Keratinocyte (primary cell): ENCODE measurements around the gene ADGRV1. TPM values are rescaled to one million over a fixed set of nuclear protein-coding genes. Genes with fewer than 3 reads are reported as not detected.

Source experiments
- DNase-seq: peaks from one replicate; pipeline ENCODE4 v3.0.0-alpha.2; 2011; ENCODE audit warnings: low read depth, missing footprints, low spot score
- FAIRE-seq: peaks from 2 replicates; lab custom pipeline; 2011; peaks lifted over from hg19 to GRCh38; lab: Jason Lieb, UNC
- H2AFZ ChIP-seq: 2 replicates; pipeline ENCODE4 v1.6.0; 2012; ENCODE audit warnings: low read length, control low read depth, inconsistent platforms; ENCODE audit not compliant: control insufficient read depth
- H3K27ac ChIP-seq: 2 replicates; pipeline ENCODE4 v1.5.1; 2011; ENCODE audit warnings: low read length; ENCODE audit not compliant: control insufficient read depth, insufficient read depth
- H3K27me3 ChIP-seq: 3 replicates; pipeline ENCODE4 v1.6.0; 2011; ENCODE audit warnings: low read length; ENCODE audit not compliant: control insufficient read depth, insufficient read depth; ENCODE audit errors: extremely low read depth
- H3K36me3 ChIP-seq, 2 experiments: 2 replicates in 1 of 2; 3 replicates in 1 of 2; pipeline ENCODE4 v1.5.1; 2011; ENCODE audit warnings: low read length in 2 of 2, mild to moderate bottlenecking in 1 of 2; ENCODE audit not compliant: control insufficient read depth in 2 of 2, insufficient read depth in 2 of 2; ENCODE audit errors: extremely low read depth in 1 of 2
- H3K4me1 ChIP-seq: 3 replicates; pipeline ENCODE4 v1.5.1; 2011; ENCODE audit warnings: low read length; ENCODE audit not compliant: control insufficient read depth, insufficient read depth; ENCODE audit errors: extremely low read depth
- H3K4me2 ChIP-seq: 3 replicates; pipeline ENCODE4 v1.6.0; 2011; ENCODE audit warnings: low read depth, low read length; ENCODE audit not compliant: control insufficient read depth, insufficient read depth; ENCODE audit errors: extremely low read depth
- H3K4me3 ChIP-seq, 3 experiments: fragments of 200-600 bp in 1 of 3; sonication (generic) in 1 of 3; 2 replicates in 2 of 3; 3 replicates in 1 of 3; pipeline ENCODE4 v1.5.1; 2011 to 2016; ENCODE audit warnings: low read length in 3 of 3, mild to moderate bottlenecking in 3 of 3, control low read depth in 2 of 3, inconsistent platforms in 1 of 3, low read depth in 1 of 3, mixed read lengths in 1 of 3, mixed run types in 1 of 3, moderate library complexity in 1 of 3; ENCODE audit not compliant: control insufficient read depth in 2 of 3, insufficient read depth in 2 of 3; ENCODE audit errors: extremely low read depth in 1 of 3
- H3K79me2 ChIP-seq: 2 replicates; pipeline ENCODE4 v1.6.0; 2012; ENCODE audit warnings: low read length; ENCODE audit not compliant: control insufficient read depth, insufficient read depth
- H3K9ac ChIP-seq: 3 replicates; pipeline ENCODE4 v1.6.0; 2011; ENCODE audit warnings: low read length; ENCODE audit not compliant: control insufficient read depth, insufficient read depth; ENCODE audit errors: extremely low read depth
- H3K9me1 ChIP-seq: 3 replicates; pipeline ENCODE4 v1.6.0; 2011; ENCODE audit warnings: low read length; ENCODE audit not compliant: control insufficient read depth, insufficient read depth; ENCODE audit errors: extremely low read depth
- H3K9me3 ChIP-seq: 2 replicates; pipeline ENCODE4 v1.5.1; 2012; ENCODE audit warnings: low read depth, low read length; ENCODE audit not compliant: control insufficient read depth
- H4K20me1 ChIP-seq: 3 replicates; pipeline ENCODE4 v1.6.0; 2011; ENCODE audit warnings: low read length; ENCODE audit not compliant: control insufficient read depth, insufficient read depth; ENCODE audit errors: extremely low read depth
- EZH2 ChIP-seq: IDR thresholded peaks from one replicate; pipeline ENCODE4 v1.6.1; 2012; ENCODE audit warnings: inconsistent platforms, mild to moderate bottlenecking, low read length, moderate library complexity
- dilution Hi-C: fragments of 300-500 bp; cut with MboI; formaldehyde crosslinking; loops from one replicate; pipeline ENCODE4 v1.7.0; 2020; ENCODE audit warnings: low sequenced_read_pairs; ENCODE audit not compliant: extremely low pct_ligation_motif_present
- polyA plus RNA-seq, 5 experiments: library from polyadenylated mRNA; depleted of rRNA in 3 of 5; stranded (reverse) in 3 of 5; stranded (forward) in 1 of 5; unstranded in 1 of 5; fragments of >200 nt; gene quantifications; 1 replicate in 1 of 5; 2 replicates in 3 of 5; 3 replicates in 1 of 5; pipeline versions ENCODE4 v1.2.1 to v1.2.3, GENCODE V29; 2011 to 2012; ENCODE audit warnings: missing spikeins in 2 of 5, low read depth in 1 of 5, low replicate concordance in 1 of 5
- TF ChIP-seq, protein P1 (sequence below), 3 experiments: IDR thresholded peaks in 1 of 3; conservative IDR thresholded peaks in 1 of 3; optimal IDR thresholded peaks in 1 of 3; 2 replicates in 2 of 3; 3 replicates in 1 of 3; pipeline versions ENCODE3 to v1.5.1; 2011; ENCODE audit warnings: low read length in 3 of 3, mild to moderate bottlenecking in 3 of 3, moderate library complexity in 2 of 3, control low read depth in 1 of 3, inconsistent platforms in 1 of 3; ENCODE audit not compliant: insufficient read depth in 2 of 3; ENCODE audit errors: extremely low read depth in 1 of 3

Gene ADGRV1
- polyA plus RNA-seq, 1 donor (not counting 4 experiments of a cell fraction or from before 2014, with no cell fraction given): 0.05 TPM

DNA sequence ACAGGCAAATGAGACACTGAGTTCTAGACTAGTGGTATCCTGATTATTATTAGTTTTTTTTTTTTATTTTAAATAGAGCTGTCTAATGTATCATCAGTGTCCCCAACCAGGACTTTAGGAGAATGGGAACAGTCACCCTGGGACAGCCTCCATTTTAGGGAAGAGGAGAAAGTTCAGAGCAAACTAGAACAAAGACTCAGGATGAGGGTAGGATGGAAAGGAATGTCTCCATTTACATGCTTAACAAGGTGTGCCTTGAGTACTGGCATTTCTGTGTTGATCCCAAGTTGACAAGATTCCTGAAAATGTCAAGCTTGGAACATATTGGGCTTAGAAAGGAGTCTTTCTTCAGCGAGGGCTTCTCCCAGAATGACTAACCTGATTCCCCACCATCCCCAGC, 601.0 kb downstream of the ADGRV1 start:
- H3K4me3 ChIP-seq: no peak overlapping the region
- H3K79me2 ChIP-seq: no peaks in the 10 kb centered on the region
- FAIRE-seq (no peak), DNase-seq (no peak)
- H3K27ac ChIP-seq: no peak overlapping the region
- dilution Hi-C loops: no loop called here
- no peaks in the 10 kb centered on the region for H4K20me1 ChIP-seq
- H3K9me1 ChIP-seq: no peaks in the 10 kb centered on the region
- H3K4me1 ChIP-seq: peaks cover 26% of the 10 kb centered on the region
- no peak for TF ChIP-seq EZH2
- H3K27me3 ChIP-seq: no peaks in the 10 kb centered on the region
- H3K9me3 ChIP-seq: no peaks in the 10 kb centered on the region
- no peak overlapping the region for H3K4me2 ChIP-seq
- no peak overlapping the region for H3K9ac ChIP-seq
- H2AFZ ChIP-seq: no peak overlapping the region
- H3K36me3 ChIP-seq: no peaks in the 10 kb centered on the region

DNA sequence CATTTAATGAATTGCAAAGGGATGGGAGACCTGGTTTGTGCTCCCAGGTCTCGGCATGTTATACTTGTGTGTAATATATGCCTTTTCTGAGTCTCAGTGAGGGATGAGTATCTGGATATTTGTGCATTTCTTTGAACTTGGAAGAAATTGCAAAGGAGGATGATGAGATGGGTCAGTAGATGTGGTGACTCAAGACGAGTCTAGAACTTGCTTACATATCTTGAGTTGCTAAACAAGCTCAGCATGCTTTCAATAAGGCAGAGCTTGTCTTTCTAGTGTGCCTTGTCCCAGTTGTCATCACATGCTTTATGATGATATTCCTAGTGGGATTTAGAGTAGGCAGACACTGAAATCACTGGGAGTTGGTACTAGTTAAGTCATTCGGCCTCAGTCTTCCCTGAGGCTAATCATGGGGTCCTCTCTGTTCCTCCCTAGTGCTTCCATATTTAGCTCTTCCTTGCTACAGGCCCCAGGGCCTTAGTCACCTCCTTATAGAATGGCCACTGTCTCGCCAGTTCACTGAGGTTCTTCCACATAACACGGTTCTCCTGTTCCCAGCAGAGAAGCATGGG, 602.2 kb downstream of the ADGRV1 start:
- no peak for DNase-seq
- peaks cover 26% of the 10 kb centered on the region for H3K4me1 ChIP-seq
- no peaks in the 10 kb centered on the region for H3K9me3 ChIP-seq
- no peaks in the 10 kb centered on the region for H3K9me1 ChIP-seq
- H2AFZ ChIP-seq: no peak overlapping the region
- no peak overlapping the region for H3K27ac ChIP-seq
- no peaks in the 10 kb centered on the region for H3K27me3 ChIP-seq
- no peaks in the 10 kb centered on the region for H3K36me3 ChIP-seq
- no peak overlapping the region for H3K4me3 ChIP-seq
- dilution Hi-C loops: no loop called here
- no peak overlapping the region for H3K4me2 ChIP-seq
- no peaks in the 10 kb centered on the region for H3K79me2 ChIP-seq
- no peaks in the 10 kb centered on the region for H4K20me1 ChIP-seq
- H3K9ac ChIP-seq: no peak overlapping the region
- FAIRE-seq: peak; percentile 34
- TF ChIP-seq EZH2: no peak
- TF ChIP-seq, protein P1, sequence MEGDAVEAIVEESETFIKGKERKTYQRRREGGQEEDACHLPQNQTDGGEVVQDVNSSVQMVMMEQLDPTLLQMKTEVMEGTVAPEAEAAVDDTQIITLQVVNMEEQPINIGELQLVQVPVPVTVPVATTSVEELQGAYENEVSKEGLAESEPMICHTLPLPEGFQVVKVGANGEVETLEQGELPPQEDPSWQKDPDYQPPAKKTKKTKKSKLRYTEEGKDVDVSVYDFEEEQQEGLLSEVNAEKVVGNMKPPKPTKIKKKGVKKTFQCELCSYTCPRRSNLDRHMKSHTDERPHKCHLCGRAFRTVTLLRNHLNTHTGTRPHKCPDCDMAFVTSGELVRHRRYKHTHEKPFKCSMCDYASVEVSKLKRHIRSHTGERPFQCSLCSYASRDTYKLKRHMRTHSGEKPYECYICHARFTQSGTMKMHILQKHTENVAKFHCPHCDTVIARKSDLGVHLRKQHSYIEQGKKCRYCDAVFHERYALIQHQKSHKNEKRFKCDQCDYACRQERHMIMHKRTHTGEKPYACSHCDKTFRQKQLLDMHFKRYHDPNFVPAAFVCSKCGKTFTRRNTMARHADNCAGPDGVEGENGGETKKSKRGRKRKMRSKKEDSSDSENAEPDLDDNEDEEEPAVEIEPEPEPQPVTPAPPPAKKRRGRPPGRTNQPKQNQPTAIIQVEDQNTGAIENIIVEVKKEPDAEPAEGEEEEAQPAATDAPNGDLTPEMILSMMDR (optimal IDR thresholded peaks at IDR 0.05 in 1 of 3, IDR thresholded peaks at IDR 0.05 in 1 of 3, conservative IDR thresholded peaks at IDR 0.05 in 1 of 3; ENCODE audit: extremely low read depth in 1 of 3, insufficient read depth in 2 of 3, low read length in 3 of 3): no peak
